Smooth muscle cell (in vitro differentiated cells): ENCODE results near the gene USH1G. TPM values are rescaled to one million over a fixed set of nuclear protein-coding genes. Genes with fewer than 3 reads are reported as not detected.

Source experiments
- DNase-seq: peaks from one replicate; lab custom pipeline; 2025; ENCODE audit not compliant: unreplicated experiment; lab: John Stamatoyannopoulos, UW
- H2AFZ ChIP-seq: fragments of 200-600 bp; sonication (generic); 2 replicates; pipeline ENCODE4 v1.6.0; 2016; ENCODE audit warnings: antibody characterized with exemption, low read depth, mild to moderate bottlenecking
- H3F3A ChIP-seq: fragments of 200-600 bp; sonication (generic); 2 replicates; pipeline ENCODE4 v1.6.0; 2017; ENCODE audit warnings: antibody characterized with exemption, low read depth
- H3K27ac ChIP-seq: fragments of 200-600 bp; sonication (generic); 2 replicates; pipeline ENCODE4 v1.5.1; 2016; ENCODE audit warnings: low read depth, mild to moderate bottlenecking
- H3K27me3 ChIP-seq: fragments of 200-600 bp; sonication (generic); 2 replicates; pipeline ENCODE4 v1.6.1; 2016; ENCODE audit warnings: low read depth, mild to moderate bottlenecking
- H3K36me3 ChIP-seq: fragments of 200-600 bp; sonication (generic); 2 replicates; pipeline ENCODE4 v1.5.1; 2016; ENCODE audit warnings: low read depth
- H3K4me1 ChIP-seq: fragments of 200-600 bp; sonication (generic); 2 replicates; pipeline ENCODE4 v1.5.1; 2016; ENCODE audit warnings: low read depth
- H3K4me2 ChIP-seq: fragments of 200-600 bp; sonication (generic); 2 replicates; pipeline ENCODE4 v1.6.0; 2016; ENCODE audit warnings: mild to moderate bottlenecking
- H3K4me3 ChIP-seq: fragments of 200-600 bp; sonication (generic); 2 replicates; pipeline ENCODE4 v1.5.1; 2016; ENCODE audit warnings: mild to moderate bottlenecking
- H3K79me2 ChIP-seq: fragments of 200-600 bp; sonication (generic); 2 replicates; pipeline ENCODE4 v1.6.0; 2016; ENCODE audit warnings: low read depth, mild to moderate bottlenecking
- H3K9ac ChIP-seq: fragments of 200-600 bp; sonication (generic); 2 replicates; pipeline ENCODE4 v1.6.0; 2016; ENCODE audit warnings: low read depth
- H3K9me3 ChIP-seq: fragments of 200-600 bp; sonication (generic); replicated peaks from 2 replicates; pipeline ENCODE4 v1.5.1; 2016; ENCODE audit warnings: low read depth
- H4K20me1 ChIP-seq: fragments of 200-600 bp; sonication (generic); 2 replicates; pipeline ENCODE4 v1.6.0; 2016; ENCODE audit warnings: low read depth
- CTCF ChIP-seq: fragments of 200-600 bp; sonication (generic); IDR thresholded peaks from 2 replicates; pipeline ENCODE4 v1.5.1; 2017; ENCODE audit warnings: borderline replicate concordance, mild to moderate bottlenecking, antibody characterized with exemption; ENCODE audit not compliant: insufficient read depth, poor library complexity, severe bottlenecking
- WGBS: methylation state at CpG from one replicate; pipeline ENCODE4 v1.1.7; 2016; ENCODE audit warnings: low lambda C conversion rate; 5-methylcytosine and 5-hydroxymethylcytosine counted together
- polyA plus RNA-seq: library from polyadenylated mRNA; unstranded; fragments of >200 nt; fragmentation: Nextera tagmentation; extraction: Ambion mirVana; gene quantifications from 2 replicates; pipeline ENCODE4 v1.2.1, GENCODE V29; 2016
- total RNA-seq: library from RNA; depleted of rRNA; stranded (reverse); fragments of >200 nt; gene quantifications from 2 replicates; pipeline ENCODE4 v1.2.3, GENCODE V29; 2014

The USH1G gene
- total and polyA plus RNA-seq, 2 experiments from 2014 or later = 0.32 to 0.49 TPM

GRCh38 chr17:74903034-74903433 is 20.0 kb downstream of the USH1G start:
- no peak for DNase-seq
- no peaks in the 10 kb centered on the region for H4K20me1 ChIP-seq
- H3K36me3 ChIP-seq = no peaks in the 10 kb centered on the region
- H3K4me2 ChIP-seq = no peak overlapping the region
- H3K27ac ChIP-seq = no peak overlapping the region
- no peaks in the 10 kb centered on the region for H3K79me2 ChIP-seq
- no peaks in the 10 kb centered on the region for H3K9me3 ChIP-seq
- no peak overlapping the region for H3K4me3 ChIP-seq
- no peak overlapping the region for H2AFZ ChIP-seq
- no peak for TF ChIP-seq CTCF
- no peak overlapping the region for H3K9ac ChIP-seq
- WGBS = 96% methylated on average over 9 of the region's 9 CpGs
- no peaks in the 10 kb centered on the region for H3K27me3 ChIP-seq
- no peaks in the 10 kb centered on the region for H3F3A ChIP-seq
- H3K4me1 ChIP-seq = no peaks in the 10 kb centered on the region

- DNase-seq = no peak
- no peak for TF ChIP-seq CTCF
- H3K4me3 ChIP-seq = no peak overlapping the region
- no peaks in the 10 kb centered on the region for H3K79me2 ChIP-seq
- no peak overlapping the region for H3K4me2 ChIP-seq
- no peaks in the 10 kb centered on the region for H3F3A ChIP-seq
- peaks cover 11% of the 10 kb centered on the region for H3K27me3 ChIP-seq
- no peaks in the 10 kb centered on the region for H3K9me3 ChIP-seq
- 92% methylated on average over 14 of the region's 14 CpGs for WGBS
- H4K20me1 ChIP-seq = no peaks in the 10 kb centered on the region
- no peaks in the 10 kb centered on the region for H3K36me3 ChIP-seq
- H3K4me1 ChIP-seq = no peaks in the 10 kb centered on the region
- H3K27ac ChIP-seq = no peak overlapping the region
- H3K9ac ChIP-seq = no peak overlapping the region
- H2AFZ ChIP-seq = no peak overlapping the region
Measured at GRCh38 chr17:74901353-74902135, 21.5 kb downstream of the USH1G start.

GRCh38 chr17:74900208-74900607 is 22.8 kb downstream of the USH1G start:
- H3K9ac ChIP-seq = no peak overlapping the region
- no peak for TF ChIP-seq CTCF

More at GRCh38 chr17:74900208-74900607, 22.8 kb downstream of the USH1G start:
- WGBS = 89% methylated on average over 8 of the region's 8 CpGs
- H4K20me1 ChIP-seq = no peaks in the 10 kb centered on the region
- H2AFZ ChIP-seq = no peak overlapping the region
- H3F3A ChIP-seq = no peaks in the 10 kb centered on the region
- peaks cover 24% of the 10 kb centered on the region for H3K27me3 ChIP-seq
- H3K79me2 ChIP-seq = no peaks in the 10 kb centered on the region
- H3K4me2 ChIP-seq = no peak overlapping the region
- no peaks in the 10 kb centered on the region for H3K9me3 ChIP-seq
- no peaks in the 10 kb centered on the region for H3K36me3 ChIP-seq
- H3K4me1 ChIP-seq = no peaks in the 10 kb centered on the region
- no peak overlapping the region for H3K4me3 ChIP-seq
- DNase-seq = no peak
- H3K27ac ChIP-seq = no peak overlapping the region
